Ramos (cell line): ENCODE measurements around the gene RPS24.
"Not testable (repeated sequence)": the region's sequence is repeated elsewhere in the genome, so short reads cannot be mapped to it uniquely, and the experiment has no call there.

Experiments
- in situ Hi-C: fragments of 300-500 bp; cut with MboI; formaldehyde crosslinking; loops from one replicate; pipeline ENCODE4 v1.14.3; 2022; ENCODE audit warnings: low sequenced_read_pairs; ENCODE audit not compliant: unreplicated experiment

Gene RPS24

DNA sequence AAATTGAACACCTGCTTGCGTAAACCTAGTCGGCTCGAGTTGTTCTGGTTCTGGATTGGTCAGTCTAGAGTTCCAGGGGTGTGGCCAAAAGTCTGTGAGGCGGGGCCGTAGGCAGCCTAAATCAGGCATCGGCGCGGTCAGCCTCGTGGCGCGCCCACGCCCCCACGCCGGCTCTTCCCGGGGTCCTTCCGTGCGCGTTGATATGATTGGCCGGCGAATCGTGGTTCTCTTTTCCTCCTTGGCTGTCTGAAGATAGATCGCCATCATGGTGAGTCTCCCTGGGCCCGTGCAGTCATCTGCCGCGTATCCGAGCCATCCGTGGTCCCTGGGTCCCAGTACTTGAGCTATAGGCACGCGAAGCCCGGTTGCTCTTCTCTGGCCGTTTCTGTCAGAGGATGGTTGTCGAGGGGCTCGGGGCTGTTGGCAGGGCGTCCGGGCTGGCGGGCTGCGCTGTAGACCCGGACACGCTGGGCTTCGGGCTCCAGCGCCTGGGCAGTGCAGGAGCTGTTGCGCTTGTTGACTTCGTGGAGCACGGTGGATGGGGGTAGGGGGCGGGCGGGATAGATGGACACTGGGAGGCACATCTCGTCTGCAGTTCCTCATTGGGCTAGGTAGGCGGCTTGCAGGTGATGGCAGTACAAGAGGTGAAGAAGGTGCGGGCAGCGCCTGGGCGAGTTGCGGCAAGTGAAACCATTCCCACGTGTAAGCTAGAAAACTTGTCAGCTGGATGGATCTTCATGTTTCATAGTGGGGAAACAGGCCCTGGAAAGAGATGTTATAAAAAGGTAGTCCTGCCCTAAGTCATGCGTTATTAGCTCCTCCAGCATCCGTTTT is at the start of gene RPS24:
Gene RPS24 (plus strand): TSS at position 227 of the 834 bp plus-strand sequence. CDS start 39 bp downstream, at position 266.
- in situ Hi-C loops: loop anchor here (25.0 kb wide), 1 partner anchor 1053 kb away; no protein-coding TSS in a partner anchor

DNA sequence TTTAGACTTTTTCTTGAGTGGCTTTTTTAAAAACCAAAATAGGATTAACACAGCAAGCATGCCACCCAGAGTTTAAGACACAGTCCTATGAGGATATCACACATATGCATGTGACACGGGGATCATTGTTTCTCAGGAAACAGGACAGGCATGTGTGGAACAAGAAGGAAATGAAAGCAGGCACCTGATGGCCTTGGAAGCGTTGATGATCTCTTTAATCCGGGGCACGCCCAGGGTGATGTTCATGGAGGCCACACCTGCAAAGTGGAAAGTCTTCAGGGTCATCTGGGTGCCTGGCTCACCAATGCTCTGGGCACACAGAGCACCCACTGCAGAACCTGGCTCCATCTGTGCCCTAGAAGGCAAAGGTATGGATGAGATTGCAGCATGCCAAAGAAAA is 48.7 kb upstream of the RPS24 start:
- in situ Hi-C loops: no loop called here

DNA sequence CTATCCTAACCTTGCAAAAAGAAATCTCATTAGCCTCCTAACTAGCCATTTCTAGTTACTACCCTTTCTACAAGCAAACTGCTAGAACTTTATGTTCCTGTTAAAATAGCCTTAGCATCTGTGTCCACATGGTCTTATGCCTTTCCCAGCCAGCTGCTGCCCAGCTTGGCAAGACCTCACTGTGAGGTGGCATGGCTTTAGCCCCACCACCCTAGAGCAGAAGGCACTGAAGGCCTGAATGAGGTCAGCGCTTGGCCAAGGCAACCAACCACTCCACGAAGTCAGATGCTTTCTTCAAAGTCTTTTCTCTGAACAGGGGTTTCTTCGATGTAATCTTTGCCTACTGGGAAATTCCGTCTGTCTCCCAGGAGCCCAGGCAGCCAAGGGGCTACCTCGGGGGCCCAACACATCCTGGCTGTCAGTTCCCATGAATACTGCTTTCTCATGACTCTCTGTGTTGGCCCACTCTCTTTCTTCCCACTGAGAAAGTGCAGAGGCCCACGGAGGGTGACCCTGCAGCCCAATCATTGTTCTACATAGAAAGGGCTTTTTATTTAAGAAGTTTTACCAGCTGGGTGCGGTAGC is 45.9 kb upstream of the RPS24 start:
- in situ Hi-C loops: no loop called here

DNA sequence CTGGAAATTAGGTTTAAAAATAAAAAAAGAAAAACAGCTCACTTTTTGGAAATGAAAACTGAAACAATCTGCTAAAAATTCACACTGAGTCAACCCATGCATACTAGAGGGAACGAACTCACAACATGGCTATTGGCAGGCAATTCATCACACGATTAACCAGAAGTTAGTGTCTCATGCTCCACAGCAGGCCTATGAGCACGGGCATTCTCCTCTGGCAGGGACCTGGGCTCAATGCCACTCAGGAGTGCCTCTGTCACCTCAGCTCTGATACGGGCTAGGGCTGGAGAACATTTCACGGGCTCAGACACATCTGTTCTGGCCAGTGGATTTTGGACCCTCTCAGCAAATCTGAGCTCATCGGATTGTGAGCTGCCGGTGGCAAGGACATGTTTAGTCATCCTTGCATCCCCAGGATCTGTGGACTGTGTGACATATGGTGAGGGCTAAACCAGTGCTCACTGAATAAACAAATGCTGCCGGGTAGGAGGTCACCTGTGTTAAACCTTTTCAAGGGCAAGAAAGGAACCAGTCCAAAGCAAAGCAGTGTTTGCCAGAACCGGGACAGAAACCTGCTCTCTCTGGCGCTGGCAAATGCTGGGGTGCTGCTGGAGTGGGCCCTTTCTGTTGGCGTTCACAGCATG is 44.5 kb upstream of the RPS24 start:
- in situ Hi-C loops: no loop called here

DNA sequence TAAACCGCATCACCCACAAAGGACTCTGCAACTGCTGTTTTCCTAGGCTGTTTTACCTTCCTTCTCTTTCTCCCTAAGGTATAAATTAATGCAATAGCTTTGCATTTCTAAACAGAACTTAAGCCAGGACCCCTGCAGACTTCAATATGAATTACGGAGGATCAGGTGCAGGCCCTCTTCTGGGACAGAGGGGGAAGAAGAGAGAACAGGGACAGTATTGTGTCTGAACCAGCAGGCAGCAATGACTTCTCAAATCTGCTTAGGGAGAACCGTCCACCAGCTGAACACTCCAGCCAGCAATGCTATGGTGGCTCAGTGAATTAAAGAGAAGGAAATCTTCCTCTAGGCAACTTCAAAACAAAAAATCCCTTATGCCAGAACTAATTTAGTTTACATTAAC is 40.0 kb upstream of the RPS24 start:
- in situ Hi-C loops: no loop called here

DNA sequence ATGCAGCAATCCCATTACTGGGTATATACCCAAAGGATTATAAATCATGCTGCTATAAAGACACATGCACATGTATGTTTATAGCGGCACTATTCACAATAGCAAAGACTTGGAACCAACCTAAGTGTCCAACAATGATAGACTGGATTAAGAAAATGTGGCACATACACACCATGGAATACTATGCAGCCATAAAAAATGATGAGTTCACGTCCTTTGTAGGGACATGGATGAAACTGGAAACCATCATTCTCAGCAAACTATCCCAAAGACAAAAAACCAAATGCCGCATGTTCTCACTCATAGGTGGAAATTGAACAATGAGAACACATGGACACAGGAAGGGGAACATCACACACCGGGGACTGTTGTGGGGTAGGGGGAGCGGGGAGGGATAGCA is 34.9 kb upstream of the RPS24 start:
- in situ Hi-C loops: not testable (repeated sequence)

DNA sequence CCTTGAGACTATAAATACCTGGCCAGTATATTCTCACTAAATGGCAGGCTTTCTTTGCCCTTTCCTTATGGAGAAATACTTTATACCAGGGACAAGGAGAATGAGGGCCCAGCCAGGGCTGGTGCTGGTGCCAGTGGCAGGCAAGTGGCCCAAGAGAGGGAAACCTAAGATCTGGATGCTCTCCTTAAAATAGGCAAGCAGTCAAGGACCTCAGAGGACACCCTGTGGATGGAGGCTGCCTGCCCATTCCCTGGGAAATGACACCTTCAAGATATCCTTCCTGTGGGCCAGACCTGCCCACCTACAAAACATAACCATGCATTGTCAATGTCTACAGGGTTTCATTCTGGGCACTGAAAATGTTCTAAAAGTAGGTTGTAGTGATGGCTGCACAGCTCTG is 33.5 kb upstream of the RPS24 start:
- in situ Hi-C loops: no loop called here

DNA sequence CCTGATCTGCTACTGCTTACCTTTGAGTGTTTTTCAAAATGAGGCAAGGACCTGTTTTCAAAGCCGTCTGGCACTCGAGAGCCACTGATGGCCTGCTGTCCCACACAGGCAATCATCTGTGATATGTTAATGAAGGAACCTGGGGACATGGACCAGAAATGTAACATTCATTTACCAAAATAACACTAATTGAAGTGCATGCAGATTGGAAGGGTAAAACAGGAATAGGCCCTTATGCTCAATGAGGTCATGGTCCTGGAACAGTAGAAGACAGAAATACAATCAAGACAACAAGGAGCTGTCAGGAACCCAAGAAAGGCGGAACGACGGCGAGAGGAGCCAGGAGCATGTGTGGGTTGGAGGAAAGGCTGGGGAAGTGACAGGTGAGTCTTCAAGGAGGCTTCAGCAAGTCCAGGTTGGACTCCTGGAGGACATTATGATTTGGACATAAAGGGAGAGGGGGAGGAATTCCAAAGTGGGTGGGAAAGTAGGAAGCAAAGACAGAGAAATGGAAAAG is 32.6 kb upstream of the RPS24 start:
- in situ Hi-C loops: no loop called here

DNA sequence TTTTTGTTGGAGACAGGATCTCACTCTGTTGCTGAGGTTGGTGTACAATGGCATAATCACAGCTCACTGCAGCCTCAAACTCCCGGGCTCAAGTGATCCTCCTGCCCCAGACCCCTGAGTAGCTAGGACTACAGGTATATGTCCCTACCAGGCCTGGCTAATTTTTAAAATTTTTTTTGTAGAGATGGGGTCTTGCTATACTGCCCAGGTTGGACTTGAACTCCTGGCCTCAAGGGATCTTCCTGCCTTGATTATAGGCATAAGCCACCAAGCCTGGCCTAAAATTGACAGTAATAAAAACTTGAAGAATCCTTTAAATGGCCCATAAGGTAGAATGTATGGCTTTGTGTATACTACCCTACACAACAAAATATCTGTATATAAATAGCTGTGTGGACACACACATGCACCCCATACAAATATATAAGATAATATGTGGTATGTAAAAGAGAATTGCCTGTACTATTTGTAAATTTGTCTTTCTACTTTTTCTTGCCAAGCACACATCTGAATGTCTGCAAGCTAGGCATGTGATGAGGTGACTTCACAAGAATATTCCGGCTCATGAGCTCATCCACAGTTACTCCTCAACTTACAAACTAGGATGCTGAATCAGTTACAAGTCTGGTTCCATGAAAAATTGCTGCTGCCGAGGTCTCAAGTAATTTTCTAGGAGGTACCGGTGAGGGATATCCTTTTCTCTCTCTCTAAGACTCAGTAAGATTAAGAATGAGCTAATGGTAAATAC is 30.9 kb upstream of the RPS24 start:
- in situ Hi-C loops: no loop called here

DNA sequence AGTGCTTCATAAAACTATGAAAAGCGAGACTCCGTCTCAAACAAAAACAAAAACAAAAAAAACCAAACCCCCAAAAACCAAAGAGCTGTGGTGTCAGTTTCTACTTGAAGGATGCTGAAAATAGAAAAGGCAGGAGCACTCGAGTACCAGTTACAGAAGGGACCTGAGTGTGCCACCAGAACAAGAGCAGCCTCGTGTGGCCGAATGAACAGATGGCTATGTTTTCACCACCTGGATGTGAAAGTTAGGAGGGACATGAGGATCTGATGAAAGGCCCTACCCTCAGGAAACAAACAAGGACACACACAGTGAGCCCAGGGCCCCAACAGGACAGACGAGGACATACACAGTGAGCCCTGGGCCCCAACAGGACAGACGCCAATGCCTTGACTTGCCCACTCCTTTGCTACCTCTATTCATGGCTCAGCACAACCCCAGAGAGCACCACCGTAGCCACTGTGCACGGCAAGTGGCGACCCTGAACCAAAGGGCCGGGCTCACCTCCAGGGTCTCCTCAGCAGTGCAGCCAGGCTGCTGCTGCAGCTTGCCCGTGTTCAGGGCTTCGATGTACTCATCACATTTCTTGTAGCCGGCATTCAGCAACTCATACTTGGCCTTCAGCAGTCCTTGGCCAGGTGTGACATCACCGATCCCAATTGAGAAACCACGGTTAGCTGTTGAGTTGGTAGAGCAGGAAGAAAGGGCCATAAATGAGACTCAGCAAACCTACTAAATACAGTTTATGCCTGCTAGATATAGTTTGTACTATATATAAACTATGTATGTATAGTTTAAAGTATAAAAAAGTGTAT is 29.2 kb upstream of the RPS24 start:
- in situ Hi-C loops: no loop called here

DNA sequence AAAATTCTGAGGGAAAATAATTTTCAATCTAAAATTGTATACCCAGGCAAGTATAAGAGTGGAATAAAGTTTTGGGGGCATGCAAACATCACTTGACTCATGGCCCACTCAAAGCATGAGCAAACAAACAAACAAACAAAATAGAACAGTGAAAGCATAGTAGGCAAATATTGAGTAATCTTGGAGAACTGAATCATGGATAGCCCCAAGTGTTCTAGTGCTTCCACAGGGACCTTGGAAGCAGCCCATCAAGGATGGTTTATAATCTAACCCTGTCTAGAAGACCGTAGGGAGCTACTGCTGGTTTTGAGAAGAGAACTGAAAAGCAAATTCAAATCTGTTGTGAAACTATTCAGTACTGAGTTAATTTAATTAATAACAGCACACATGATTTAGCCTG is 26.5 kb upstream of the RPS24 start:
- in situ Hi-C loops: no loop called here

DNA sequence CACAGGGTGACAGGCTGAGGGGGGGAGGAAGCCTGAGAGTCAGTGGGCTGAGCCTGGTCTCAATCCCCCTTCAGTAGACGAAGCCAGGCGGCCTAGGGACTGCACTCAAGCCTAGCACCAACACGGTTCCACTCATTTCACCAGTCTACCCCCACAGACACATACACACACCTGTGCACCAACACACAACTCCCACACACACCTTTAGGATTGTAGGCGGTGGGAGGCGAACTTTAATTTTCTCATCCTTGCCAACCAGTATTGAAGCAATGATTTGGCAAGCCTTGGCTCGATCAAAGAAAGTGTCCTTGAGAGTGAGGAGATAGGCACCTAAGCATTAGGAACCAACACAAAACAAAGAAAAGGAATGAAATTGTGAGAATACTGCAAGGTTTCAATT is 24.0 kb upstream of the RPS24 start:
- in situ Hi-C loops: no loop called here

DNA sequence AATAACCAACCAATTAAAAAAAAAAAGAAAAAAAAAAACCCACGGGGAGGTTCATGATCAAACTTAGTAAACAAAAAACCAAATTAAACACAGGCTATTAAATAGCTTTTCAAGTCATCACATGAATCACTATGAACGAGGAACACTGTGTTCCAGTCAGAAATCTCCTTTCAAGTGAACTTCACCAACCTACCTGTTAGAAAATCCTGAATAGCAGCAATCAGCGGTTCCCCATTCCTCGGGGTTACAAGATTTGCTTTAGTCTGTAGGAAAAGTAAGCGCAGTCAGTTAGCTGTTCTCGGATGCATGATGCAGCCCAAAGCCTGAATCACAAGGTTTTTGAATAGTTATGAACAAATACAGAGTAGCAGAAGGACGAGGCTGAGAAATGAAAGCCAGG is 23.4 kb upstream of the RPS24 start:
- in situ Hi-C loops: no loop called here

DNA sequence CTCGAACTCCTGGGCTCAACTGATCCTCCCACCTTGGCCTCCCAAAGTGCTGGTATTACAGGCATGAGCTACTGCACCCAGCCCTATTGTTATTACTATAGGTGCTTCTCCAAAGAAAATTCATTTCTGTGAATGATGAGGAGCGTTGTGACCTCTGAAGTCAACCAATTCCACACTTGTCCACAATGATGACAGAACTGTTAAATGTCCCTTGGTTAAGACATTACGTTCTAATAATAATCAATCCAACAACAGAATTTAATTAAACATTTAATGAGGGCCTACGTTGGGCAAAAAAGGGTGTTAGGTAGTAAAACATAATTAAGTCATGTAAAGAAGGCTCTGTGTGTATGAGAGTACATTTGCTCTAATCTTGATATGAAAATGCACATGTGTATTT is 22.6 kb upstream of the RPS24 start:
- in situ Hi-C loops: no loop called here

DNA sequence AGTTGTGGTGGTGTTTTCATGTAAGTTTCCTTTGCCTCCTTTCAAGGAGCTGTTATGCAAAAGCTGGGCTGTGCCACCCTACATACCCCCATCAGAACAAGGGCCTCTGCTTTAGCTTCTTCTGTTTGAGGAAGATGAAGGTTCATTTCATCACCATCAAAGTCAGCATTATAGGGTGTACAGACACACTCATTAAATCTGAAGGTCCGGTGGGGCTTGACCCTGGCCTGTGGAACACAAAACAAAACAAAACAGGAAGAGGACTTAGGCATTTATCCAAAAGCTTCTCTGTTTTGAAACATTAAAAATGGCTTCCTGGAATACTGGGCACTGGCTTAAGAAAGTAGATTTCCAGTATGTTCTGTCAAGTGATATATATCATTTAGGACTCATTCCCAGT is 20.1 kb upstream of the RPS24 start:
- in situ Hi-C loops: no loop called here

DNA sequence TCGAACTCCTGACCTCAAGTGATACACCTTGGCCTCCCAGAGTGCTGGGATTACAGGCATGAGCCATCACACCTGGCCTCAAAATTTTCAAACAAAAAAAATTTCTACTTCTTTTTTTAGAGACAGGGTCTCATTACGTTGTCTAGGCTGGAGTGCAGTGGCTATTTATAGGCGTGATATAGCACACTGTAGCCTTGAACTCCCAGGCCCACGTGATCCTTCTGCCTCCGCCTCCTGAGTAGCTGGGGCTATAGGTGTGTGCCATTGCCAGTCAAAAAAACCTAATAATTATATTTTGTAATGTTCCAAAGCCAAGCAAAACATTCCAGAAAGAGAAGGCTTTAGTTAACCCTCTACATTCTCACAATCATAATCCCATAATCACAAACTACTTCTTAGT is 18.1 kb upstream of the RPS24 start:
- in situ Hi-C loops: no loop called here

DNA sequence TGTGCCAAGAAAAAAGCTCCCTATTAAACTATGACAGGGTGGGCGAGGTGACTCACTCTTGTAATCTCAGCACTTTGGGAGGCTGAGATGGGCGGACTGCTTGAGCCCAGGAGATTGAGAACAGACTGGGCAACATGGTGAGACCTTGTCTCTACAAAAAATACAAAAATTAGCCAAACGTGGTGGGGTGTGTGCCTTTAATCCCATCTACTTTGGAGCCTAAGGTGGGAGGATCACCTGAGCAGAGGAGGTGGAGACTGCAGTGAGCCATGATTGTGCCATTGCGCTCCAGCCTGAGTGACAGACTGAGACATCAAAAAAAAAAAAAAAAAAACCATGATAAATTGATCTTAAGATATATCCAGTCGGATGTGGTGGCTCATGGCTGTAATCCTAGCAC is 15.8 kb upstream of the RPS24 start:
- in situ Hi-C loops: no loop called here

DNA sequence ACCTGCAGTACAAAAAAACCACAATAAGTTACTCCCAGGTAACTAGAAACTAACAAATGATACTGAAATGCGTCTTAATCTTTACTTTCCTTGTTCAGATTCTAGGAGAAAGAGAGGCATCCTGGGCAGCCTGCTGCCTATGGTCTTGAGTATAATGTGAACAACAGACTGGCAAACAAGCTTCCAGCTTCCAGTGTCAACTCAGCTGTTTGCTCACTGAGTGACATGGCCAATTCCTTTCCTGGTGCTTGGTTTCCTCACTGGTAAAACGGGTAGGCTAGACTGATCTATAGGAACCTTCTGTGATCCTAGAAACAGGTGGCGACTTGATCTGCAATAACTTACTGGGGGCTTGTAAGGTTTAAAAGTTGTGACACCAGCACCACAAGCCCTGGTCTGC is 14.4 kb upstream of the RPS24 start:
- in situ Hi-C loops: no loop called here

DNA sequence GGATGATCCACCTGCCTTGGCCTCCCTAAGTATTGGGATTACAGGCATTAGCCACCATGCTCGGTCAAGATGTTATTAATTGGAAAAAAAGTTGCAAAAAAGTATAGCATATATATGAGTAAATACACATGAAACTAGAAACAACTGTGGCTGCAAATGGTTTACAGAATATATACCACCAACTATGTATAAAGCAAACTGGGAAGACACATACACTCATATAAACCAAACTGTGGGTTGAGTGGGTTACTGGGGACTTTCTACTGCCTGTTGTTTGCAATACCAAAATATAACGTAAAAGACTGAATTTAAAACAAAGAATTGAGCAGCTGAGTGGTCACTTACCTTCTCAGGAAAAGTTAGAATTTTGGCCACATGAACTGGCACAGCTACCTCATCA is 12.5 kb upstream of the RPS24 start:
- in situ Hi-C loops: no loop called here

DNA sequence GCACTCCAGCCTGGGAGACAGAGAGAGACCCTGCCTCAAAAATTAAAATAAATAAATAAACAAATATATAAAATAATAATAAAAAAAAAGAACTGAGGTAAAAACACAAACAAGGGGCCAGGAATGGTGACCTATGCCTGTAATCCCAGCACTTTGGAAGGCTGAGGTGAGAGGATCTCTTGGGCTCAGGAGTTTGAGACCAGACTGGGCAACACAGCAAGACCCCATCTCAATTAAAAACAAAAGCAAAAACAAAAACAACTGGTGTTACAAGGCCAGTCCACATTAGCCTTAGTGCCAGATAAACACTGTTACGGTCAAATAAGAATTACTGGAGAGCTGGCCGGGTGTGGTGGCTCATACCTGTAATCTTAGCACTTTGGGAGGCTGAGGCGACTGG is 9.9 kb upstream of the RPS24 start:
- in situ Hi-C loops: no loop called here
